ENCODE results near the gene HLF.

- no peak for TF ChIP-seq POLR2AphosphoS5 (IDR thresholded peaks at IDR 0.05)
- TF ChIP-seq CTCF (IDR thresholded peaks at IDR 0.05), result no peak
- TF ChIP-seq POLR2A (IDR thresholded peaks at IDR 0.05), result no peak
Measured at GRCh38 chr17:55332296-55333041, 67.7 kb downstream of the HLF start.
